Activated CD4-positive, alpha-beta T cell treated with anti-CD3 and anti-CD28 coated beads for 36 hours (primary cell): ENCODE data around the gene APOC3. TPM values are rescaled to one million over a fixed set of nuclear protein-coding genes. Genes with fewer than 3 reads are reported as not detected.

ENCODE experiments used
- ATAC-seq: fragments of 200-7000 bp; cut with Tn5 transposase; one replicate; pipeline ENCODE4 v1.10.0; 2021; ENCODE audit warnings: mild to moderate bottlenecking, moderate library complexity
- CTCF ChIA-PET: fragments of 350-600 bp; sonication (Branson Sonifier 250); formaldehyde crosslinking; loops from one replicate; lab custom pipeline; 2021; ENCODE audit warnings: antibody characterized with exemption; lab: Charles Lee
- POLR2A ChIA-PET: fragments of 350-600 bp; sonication (Branson Sonifier 250); formaldehyde crosslinking; loops from one replicate; lab custom pipeline; 2021; ENCODE audit warnings: antibody characterized with exemption, inconsistent platforms; lab: Charles Lee
- DNase-seq: peaks from one replicate; pipeline ENCODE4 v3.0.0-alpha.2; 2020
- H3K27ac Mint-ChIP-seq: one replicate; pipeline ENCODE4 v1.8.0; 2021; ENCODE audit warnings: mixed read lengths
- H3K27me3 Mint-ChIP-seq: one replicate; pipeline ENCODE4 v1.8.0; 2021; ENCODE audit warnings: mixed read lengths
- H3K36me3 Mint-ChIP-seq: one replicate; pipeline ENCODE4 v1.8.0; 2021; ENCODE audit warnings: low read depth, mixed read lengths
- H3K4me1 Mint-ChIP-seq: one replicate; pipeline ENCODE4 v1.8.0; 2021; ENCODE audit warnings: mixed read lengths
- H3K4me3 Mint-ChIP-seq: one replicate; pipeline ENCODE4 v1.8.0; 2021; ENCODE audit warnings: mild to moderate bottlenecking, moderate library complexity, mixed read lengths
- H3K9me3 Mint-ChIP-seq: one replicate; pipeline ENCODE4 v1.8.0; 2021; ENCODE audit warnings: low read depth, mixed read lengths
- intact Hi-C, 2 experiments: fragments of 100-400 bp; cut with DNase I in 1 of 2; cut with micrococcal nuclease in 1 of 2; formaldehyde crosslinking; loops; one replicate each; pipeline versions ENCODE4 v1.14.2 to v1.15.1; 2022 to 2024; cut with DNase I, micrococcal nuclease
- total RNA-seq, 2 experiments: library from RNA; stranded (reverse); gene quantifications; one replicate each; pipeline ENCODE4 v1.2.3, GENCODE V29; 2021

Gene APOC3
- total RNA-seq, 2 experiments from 2014 or later: not detected

DNA sequence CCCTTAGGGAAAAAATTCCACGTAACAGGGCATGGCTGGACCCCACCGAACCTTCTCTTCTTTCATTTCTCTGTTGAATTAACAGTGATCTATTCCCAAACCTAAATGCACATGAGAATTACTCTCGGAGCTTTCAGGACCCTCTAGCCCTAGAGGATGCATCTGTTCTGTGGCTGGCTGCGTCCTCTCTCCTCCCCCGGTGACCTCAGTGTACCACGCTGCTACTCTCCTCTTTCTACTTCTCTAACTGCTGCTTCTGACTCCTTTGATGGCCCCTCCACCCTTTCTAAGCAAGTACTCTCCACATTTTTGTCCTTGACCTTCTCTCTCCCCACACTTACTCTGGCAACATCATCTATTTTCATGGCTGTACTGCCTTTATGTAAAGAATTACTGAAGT, 19.8 kb downstream of the APOC3 start:
- Mint-ChIP-seq H3K4me1 (peaks cover 46% of the 10 kb centered on the region), H3K4me3 (no peak overlapping the region), H3K36me3 (peaks cover 43% of the 10 kb centered on the region), H3K9me3 (peaks cover 3% of the 10 kb centered on the region), H3K27me3 (no peaks in the 10 kb centered on the region), H3K27ac (no peak overlapping the region)
- ATAC-seq (no peak), DNase-seq (no peak)
- intact Hi-C loops: no loop called here
- CTCF ChIA-PET: interaction anchor here (1.1 kb wide), 1 partner anchor 10 kb away, joined by 3 read pairs; no protein-coding TSS in a partner anchor
- POLR2A ChIA-PET: no interaction called here

DNA sequence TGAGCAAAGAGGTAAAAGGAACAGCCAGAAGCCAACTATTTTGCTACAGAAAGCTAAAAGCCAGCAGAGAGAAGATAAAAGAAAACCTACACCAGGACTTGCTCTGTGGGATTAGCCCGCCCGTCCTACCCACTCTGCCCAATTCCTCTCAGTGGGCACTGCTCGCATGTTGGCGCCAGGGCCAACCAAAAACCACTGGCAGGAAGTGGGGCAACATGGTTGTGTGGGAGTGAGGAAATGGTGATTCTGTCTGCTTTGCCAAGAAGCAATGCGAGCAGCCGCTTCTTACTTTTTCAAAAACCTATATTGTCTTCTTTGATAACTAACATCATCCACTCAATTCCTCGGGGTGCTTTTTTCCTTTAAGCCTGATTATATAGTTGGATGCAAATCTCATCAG, 21.9 kb downstream of the APOC3 start:
- CTCF ChIA-PET: interaction anchor here (0.6 to 3.7 kb wide), 7 partner anchors 9 to 1853 kb away, joined by 3 to 22 read pairs (median 3); partner anchors contain the start of genes APOA1 and APOA5
- POLR2A ChIA-PET: interaction anchor here (0.5 to 1.1 kb wide), 2 partner anchors 64 to 160 kb away, joined by 3 to 4 read pairs; partner anchors contain the start of gene ZPR1
- DNase-seq (peak; percentile 74), ATAC-seq (no peak)
- Mint-ChIP-seq H3K4me1 (peaks cover 63% of the 10 kb centered on the region), H3K4me3 (peak overlapping the region; percentile 51), H3K9me3 (peaks cover 3% of the 10 kb centered on the region), H3K27me3 (no peaks in the 10 kb centered on the region), H3K36me3 (peaks cover 41% of the 10 kb centered on the region), H3K27ac (peak overlapping the region; percentile 90)
- intact Hi-C loops: loop anchor here (1.0 to 5.0 kb wide), 8 partner anchors 31 to 929 kb away; partner anchors contain the start of genes ZPR1 (in 2 of the 2), BUD13 (in 1 of the 2) and CEP164 (in 1 of the 2)

- peaks cover 70% of the 10 kb centered on the region for H3K4me1 Mint-ChIP-seq
- intact Hi-C loops: loop anchor here (1.0 to 5.0 kb wide), 14 partner anchors 30 to 930 kb away; partner anchors contain the start of genes BUD13 (in 1 of the 2), CEP164 (in 1 of the 2), PCSK7 (in 1 of the 2) and RNF214 (in 1 of the 2)
- H3K4me3 Mint-ChIP-seq: peak overlapping the region; percentile 51
- no peaks in the 10 kb centered on the region for H3K27me3 Mint-ChIP-seq
- peak; percentile 30 for DNase-seq
- peaks cover 3% of the 10 kb centered on the region for H3K9me3 Mint-ChIP-seq
- peak; percentile 15 for ATAC-seq
- H3K27ac Mint-ChIP-seq: peak overlapping the region; percentile 90
- ChIA-PET POLR2A (interaction anchor here (0.6 to 1.3 kb wide), 2 partner anchors 174 to 318 kb away, joined by 3 to 6 read pairs; no protein-coding TSS in a partner anchor), CTCF (interaction anchor here (0.7 to 3.7 kb wide), 11 partner anchors 10 to 326 kb away, joined by 3 to 25 read pairs (median 5); partner anchors contain the start of genes APOA5, SIDT2 and SIK3)
- H3K36me3 Mint-ChIP-seq: peaks cover 43% of the 10 kb centered on the region
Measured at GRCh38 chr11:116852261-116853031, 22.7 kb downstream of the APOC3 start.

GRCh38 chr11:116853461-116854073, 23.9 kb downstream of the APOC3 start:
- ChIA-PET POLR2A (interaction anchor here (0.6 to 1.8 kb wide), 9 partner anchors 11 to 290 kb away, joined by 3 to 7 read pairs (median 5); partner anchors contain the start of gene PAFAH1B2), CTCF (interaction anchor here (0.6 to 3.7 kb wide), 20 partner anchors 11 to 377 kb away, joined by 3 to 25 read pairs (median 4); partner anchors contain the start of genes APOA5, PAFAH1B2 and SIDT2)
- Mint-ChIP-seq H3K36me3 (peaks cover 47% of the 10 kb centered on the region), H3K27me3 (no peaks in the 10 kb centered on the region), H3K4me3 (peak overlapping the region; percentile 51), H3K27ac (peak overlapping the region; percentile 90), H3K9me3 (peaks cover 3% of the 10 kb centered on the region), H3K4me1 (peaks cover 70% of the 10 kb centered on the region)
- DNase-seq (peak; percentile 70), ATAC-seq (peak; percentile 92)
- intact Hi-C loops: loop anchor here (1.0 to 5.0 kb wide), 14 partner anchors 29 to 931 kb away; partner anchors contain the start of genes BUD13 (in 1 of the 2), CEP164 (in 1 of the 2), PCSK7 (in 1 of the 2) and RNF214 (in 1 of the 2)

DNA sequence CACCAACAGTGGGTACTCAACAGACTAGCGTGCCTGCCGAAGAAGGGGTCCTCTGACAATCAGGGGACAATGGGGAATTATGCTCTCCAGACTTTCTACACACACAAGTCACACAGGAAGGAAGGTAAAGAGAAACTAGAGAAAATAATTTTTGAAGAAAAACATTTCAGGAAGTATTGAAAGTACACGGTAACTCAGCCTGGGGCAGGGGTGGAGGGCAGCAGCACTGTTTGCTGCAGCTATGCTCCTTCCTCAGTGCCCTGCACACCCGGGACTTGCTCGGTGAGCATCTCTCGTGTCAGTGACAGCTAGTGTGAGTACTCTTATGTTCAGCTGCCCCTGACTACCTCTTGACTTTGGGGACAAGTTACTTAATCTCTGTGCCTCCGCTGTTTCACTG, 25.7 kb downstream of the APOC3 start:
- POLR2A ChIA-PET: no interaction called here
- no peak for DNase-seq
- H3K4me3 Mint-ChIP-seq: no peak overlapping the region
- no peak for ATAC-seq
- H3K27ac Mint-ChIP-seq: peak overlapping the region; percentile 14
- no peaks in the 10 kb centered on the region for H3K27me3 Mint-ChIP-seq
- peaks cover 62% of the 10 kb centered on the region for H3K4me1 Mint-ChIP-seq
- intact Hi-C loops: no loop called here
- peaks cover 47% of the 10 kb centered on the region for H3K36me3 Mint-ChIP-seq
- peaks cover 3% of the 10 kb centered on the region for H3K9me3 Mint-ChIP-seq
- CTCF ChIA-PET: interaction anchor here (1.5 to 2.2 kb wide), 3 partner anchors 19 to 251 kb away, joined by 5 to 7 read pairs (median 5); no protein-coding TSS in a partner anchor

GRCh38 chr11:116856423-116856822, 26.7 kb downstream of the APOC3 start:
- H3K9me3 Mint-ChIP-seq: peaks cover 3% of the 10 kb centered on the region
- H3K4me3 Mint-ChIP-seq: no peak overlapping the region
- H3K27ac Mint-ChIP-seq: no peak overlapping the region
- no peak for ATAC-seq
- intact Hi-C loops: no loop called here
- H3K27me3 Mint-ChIP-seq: no peaks in the 10 kb centered on the region
- CTCF ChIA-PET: interaction anchor here (1.1 to 2.2 kb wide), 5 partner anchors 9 to 250 kb away, joined by 3 to 7 read pairs (median 5); no protein-coding TSS in a partner anchor
- DNase-seq: no peak
- H3K4me1 Mint-ChIP-seq: peaks cover 55% of the 10 kb centered on the region
- peaks cover 53% of the 10 kb centered on the region for H3K36me3 Mint-ChIP-seq
- POLR2A ChIA-PET: no interaction called here

DNA sequence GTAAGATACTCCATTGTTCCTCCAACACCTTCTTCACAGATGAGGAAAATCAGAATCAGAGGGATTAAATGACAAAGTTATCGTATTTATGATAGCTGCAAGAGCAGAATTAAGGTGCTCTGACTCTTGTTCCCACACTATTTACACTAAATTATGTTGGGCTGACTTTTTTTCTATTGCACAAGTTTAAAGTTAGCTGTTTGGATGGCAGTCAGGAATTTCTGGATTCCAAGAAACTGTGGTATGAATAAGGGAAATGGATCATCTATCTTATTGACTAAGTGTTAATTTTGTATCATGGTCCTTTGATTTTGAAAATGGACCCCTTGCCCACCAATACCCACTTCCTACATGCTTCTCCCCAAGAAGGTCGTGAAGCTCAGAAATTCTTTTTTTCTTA, 27.6 kb downstream of the APOC3 start:
- intact Hi-C loops: no loop called here
- CTCF ChIA-PET: interaction anchor here (1.9 to 2.2 kb wide), 2 partner anchors 21 to 67 kb away, joined by 6 to 7 read pairs; no protein-coding TSS in a partner anchor
- POLR2A ChIA-PET: no interaction called here

DNA sequence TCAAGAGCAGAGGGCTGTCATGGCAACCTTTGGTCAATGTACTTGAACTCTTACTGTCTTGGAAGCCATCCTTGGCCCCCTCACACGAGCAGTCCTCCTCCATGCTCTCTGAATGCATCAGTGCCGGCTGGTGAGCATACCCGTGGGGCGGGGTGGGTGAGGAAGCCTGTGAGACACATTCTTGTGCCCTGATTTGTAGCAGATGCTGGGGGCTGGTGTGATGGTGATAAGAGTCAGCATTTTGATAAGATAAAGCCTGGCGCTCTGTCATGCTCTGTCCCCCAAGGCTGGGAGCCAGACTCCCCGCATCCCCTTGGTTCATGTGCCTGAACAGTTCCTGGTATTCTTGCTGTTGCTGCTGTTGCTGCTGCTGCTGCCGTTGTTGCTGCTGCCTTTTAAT, 28.2 kb downstream of the APOC3 start:
- ChIA-PET POLR2A (no interaction called here), CTCF (interaction anchor here (1.9 to 2.2 kb wide), 2 partner anchors 22 to 68 kb away, joined by 6 to 7 read pairs; no protein-coding TSS in a partner anchor)
- H3K27me3 Mint-ChIP-seq: no peaks in the 10 kb centered on the region
- H3K4me3 Mint-ChIP-seq: no peak overlapping the region
- intact Hi-C loops: no loop called here
- no peak overlapping the region for H3K27ac Mint-ChIP-seq
- ATAC-seq: no peak
- peaks cover 45% of the 10 kb centered on the region for H3K4me1 Mint-ChIP-seq
- no peak for DNase-seq
- H3K9me3 Mint-ChIP-seq: peaks cover 3% of the 10 kb centered on the region
- peaks cover 61% of the 10 kb centered on the region for H3K36me3 Mint-ChIP-seq

More for the DNA sequence above, 27.6 kb downstream of the APOC3 start:
- H3K4me1 Mint-ChIP-seq: peaks cover 51% of the 10 kb centered on the region
- H3K4me3 Mint-ChIP-seq: no peak overlapping the region
- DNase-seq (no peak), ATAC-seq (no peak)
- H3K36me3 Mint-ChIP-seq: peaks cover 60% of the 10 kb centered on the region
- no peaks in the 10 kb centered on the region for H3K27me3 Mint-ChIP-seq
- no peak overlapping the region for H3K27ac Mint-ChIP-seq
- H3K9me3 Mint-ChIP-seq: peaks cover 3% of the 10 kb centered on the region

DNA sequence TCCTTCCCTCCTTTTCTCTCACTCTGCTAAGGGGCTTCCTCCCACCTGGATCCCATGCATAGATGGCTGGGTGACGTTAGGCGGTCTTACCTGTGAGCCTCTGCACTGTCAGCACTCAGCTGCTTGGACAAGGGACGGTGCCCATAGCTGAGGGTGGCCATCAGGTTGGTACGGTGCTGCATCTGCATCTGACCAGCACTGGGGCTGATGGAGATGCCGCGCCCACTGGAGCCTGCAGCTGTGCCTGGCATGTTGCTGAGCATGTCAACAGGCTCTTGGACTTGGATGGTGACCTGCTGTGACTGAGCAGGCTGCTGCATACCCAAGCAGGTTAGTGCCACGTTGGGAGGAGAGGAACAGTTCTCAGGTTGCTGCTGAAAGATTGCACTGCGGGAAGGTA, 29.5 kb downstream of the APOC3 start:
- peaks cover 3% of the 10 kb centered on the region for H3K9me3 Mint-ChIP-seq

DNA sequence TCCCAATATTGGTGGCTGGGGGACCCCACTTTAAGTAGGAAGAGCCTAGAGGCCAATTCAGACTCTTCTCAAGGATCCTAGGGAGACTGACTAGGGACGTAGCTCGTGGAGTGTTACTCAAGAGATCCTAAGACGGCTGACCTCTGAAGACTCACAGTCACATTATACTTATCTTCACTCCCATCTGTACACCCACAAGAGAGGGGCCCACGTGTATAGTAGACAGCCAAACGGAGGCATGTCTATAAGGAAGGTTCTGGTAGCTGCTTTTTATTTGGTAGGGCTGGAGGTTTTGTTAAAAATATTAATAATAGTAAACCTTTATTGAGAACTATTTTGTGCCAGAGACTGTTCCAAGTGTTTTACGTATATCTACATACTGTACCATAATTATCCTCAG, 30.6 kb downstream of the APOC3 start:
- Mint-ChIP-seq H3K27ac (no peak overlapping the region), H3K36me3 (peaks cover 57% of the 10 kb centered on the region), H3K4me1 (peaks cover 24% of the 10 kb centered on the region), H3K4me3 (no peak overlapping the region), H3K27me3 (no peaks in the 10 kb centered on the region), H3K9me3 (no peaks in the 10 kb centered on the region)
- CTCF ChIA-PET: interaction anchor here (1.3 kb wide), 1 partner anchor 25 kb away, joined by 4 read pairs; no protein-coding TSS in a partner anchor
- DNase-seq (no peak), ATAC-seq (no peak)
- POLR2A ChIA-PET: no interaction called here
- intact Hi-C loops: no loop called here

More for the DNA sequence above, 29.5 kb downstream of the APOC3 start:
- ATAC-seq (no peak), DNase-seq (no peak)
- no peak overlapping the region for H3K4me3 Mint-ChIP-seq
- ChIA-PET POLR2A (no interaction called here), CTCF (interaction anchor here (0.7 to 1.1 kb wide), 3 partner anchors 10 to 91 kb away, joined by 3 read pairs; no protein-coding TSS in a partner anchor)
- no peaks in the 10 kb centered on the region for H3K27me3 Mint-ChIP-seq
- intact Hi-C loops: no loop called here
- H3K36me3 Mint-ChIP-seq: peaks cover 61% of the 10 kb centered on the region
- H3K27ac Mint-ChIP-seq: no peak overlapping the region
- H3K4me1 Mint-ChIP-seq: peaks cover 32% of the 10 kb centered on the region
